GM20431 (cell line): ENCODE measurements around the gene ADAMTS19.

ENCODE experiments used
- in situ Hi-C: fragments of 300-500 bp; cut with MseI, MboI; formaldehyde crosslinking; loops from one replicate; pipeline ENCODE4 v1.15.0; 2020; ENCODE audit warnings: low sequenced_read_pairs; ENCODE audit not compliant: unreplicated experiment

The ADAMTS19 gene

DNA sequence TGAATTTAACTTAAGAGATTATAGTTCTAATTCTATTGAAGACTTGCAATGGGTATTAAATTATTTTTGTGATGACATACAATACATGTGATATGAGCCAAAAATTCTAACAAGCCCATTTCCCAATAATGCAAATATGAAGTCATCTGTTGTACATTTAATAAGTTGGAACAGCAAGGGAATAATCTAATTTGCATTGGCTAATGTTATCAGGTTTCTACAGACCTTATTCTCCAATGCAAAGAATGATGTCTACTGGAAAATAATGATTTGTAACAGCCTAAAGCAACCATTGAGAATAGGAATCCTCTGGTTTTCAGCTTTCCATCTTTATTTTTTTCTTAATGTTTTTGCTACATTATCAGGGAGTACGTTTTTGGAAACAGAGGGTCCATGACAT lies 198.7 kb downstream of the ADAMTS19 start:
- in situ Hi-C loops, result no loop called here

DNA sequence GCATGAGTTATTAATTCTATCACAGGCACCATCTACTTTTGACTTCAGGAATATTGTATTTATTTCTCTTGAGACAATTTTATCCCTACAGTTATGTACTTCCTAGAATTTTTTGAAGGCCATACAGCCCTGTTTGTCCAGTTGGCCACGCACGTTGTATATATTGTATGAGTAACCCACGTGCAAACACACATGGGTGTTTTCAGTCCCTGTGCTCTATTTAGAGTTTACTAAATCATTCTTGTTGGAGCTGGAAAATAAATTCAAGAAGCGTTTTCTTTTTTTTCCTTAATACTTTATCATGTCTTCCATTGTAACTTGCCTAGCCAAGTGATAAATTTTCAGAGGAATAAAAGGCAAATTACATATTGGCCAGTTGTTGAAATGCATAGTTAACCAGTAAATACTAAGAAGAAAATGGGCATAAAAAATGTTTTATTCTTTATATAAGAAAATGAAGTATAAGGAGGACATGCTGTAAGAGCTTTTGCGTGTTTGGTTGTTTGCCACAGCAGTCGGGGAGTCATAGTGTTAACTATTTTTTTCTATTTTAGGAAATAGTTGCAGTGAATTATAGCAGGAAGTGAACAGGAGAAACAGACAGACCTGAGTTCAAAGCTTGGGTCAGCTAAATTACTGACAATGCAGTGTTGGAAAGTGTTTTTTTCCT lies 201.4 kb downstream of the ADAMTS19 start:
- in situ Hi-C loops, result no loop called here

DNA sequence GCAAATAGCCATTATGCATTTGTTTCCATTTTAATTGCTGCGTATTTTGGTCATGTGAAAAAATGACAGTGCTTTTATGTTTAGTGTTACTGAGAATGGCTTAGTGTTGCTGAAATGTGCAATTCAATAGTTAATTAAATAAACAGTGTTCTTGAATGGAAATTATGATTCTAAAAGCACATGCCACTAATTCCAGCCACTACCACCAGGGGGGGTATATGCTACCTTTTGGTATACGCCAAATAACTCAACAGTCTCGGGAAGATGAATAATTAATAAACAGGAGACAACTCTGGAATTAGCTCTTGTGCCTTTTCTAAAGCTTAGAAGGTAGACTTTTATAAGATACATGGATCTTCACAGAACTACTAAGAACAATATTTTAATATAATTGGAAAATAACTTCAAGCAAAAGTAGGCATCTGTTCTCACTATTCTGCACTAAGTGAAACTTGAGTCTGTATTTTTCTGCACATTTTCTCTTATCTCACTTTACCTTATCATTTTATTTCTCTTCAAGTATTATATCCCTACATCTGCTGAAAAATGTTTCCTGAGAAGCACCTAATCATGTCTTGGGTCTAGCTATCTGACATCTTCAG lies 204.3 kb downstream of the ADAMTS19 start:
- in situ Hi-C loops, result no loop called here

DNA sequence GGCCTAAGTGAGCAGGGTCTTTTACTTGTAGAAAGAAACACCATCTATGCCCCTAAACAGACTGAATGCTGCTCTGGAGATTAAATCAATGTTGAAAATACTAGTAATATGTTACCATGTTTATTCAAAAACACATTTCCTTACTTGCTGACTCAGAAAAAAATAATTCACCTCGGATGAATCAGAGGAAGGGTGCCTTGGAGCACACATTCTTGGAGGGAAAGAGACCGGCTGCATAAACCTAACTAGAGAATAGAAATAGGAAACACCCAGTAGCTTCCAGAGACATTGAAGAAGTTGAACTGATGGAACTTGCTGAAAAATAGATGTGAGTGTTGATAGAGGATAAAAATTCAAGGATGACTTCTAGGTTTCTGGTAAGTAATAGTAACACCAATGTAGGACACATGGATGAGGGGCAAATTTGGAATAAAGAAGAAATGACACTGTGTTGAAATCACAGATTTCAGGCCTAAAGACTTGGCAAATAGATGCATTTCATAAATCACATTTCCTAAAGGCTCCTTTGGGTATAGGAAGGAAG lies 210.9 kb downstream of the ADAMTS19 start:
- in situ Hi-C loops, result no loop called here

DNA sequence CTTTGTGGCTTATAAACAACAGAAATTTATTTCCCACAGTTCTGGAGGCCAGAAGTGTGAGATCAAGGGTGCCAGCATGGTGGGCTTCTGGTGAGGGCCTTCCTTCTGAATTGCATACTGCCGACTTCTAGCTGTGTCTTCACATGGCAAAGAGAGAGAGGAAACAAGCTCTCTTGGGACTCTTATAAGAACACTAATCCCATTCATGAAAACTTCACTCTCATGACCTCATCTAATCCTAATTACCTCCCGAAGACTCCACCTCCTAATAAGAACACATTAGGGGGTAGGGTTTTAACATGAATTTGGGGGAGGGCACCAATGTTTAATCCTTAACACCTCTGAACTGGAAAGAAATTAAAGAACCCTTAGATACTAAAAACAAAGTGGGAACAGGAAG lies 211.9 kb downstream of the ADAMTS19 start:
- in situ Hi-C loops, result no loop called here

DNA sequence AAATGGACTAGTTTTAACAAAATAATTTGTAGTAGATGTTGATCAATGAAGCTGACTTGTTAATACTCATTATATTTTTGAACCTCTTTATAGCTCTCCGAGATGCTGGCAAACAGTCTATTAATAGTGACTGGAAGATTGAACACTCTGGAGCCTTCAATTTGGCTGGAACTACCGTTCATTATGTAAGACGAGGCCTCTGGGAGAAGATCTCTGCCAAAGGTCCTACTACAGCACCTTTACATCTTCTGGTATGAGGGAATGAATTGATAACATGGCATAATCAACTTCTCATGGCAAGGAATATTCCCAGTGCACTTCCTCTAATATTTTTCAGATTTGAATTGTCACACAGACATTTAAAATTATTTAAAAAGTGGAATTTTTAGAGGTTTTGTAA lies 219.6 kb downstream of the ADAMTS19 start:
- in situ Hi-C loops, result no loop called here

DNA sequence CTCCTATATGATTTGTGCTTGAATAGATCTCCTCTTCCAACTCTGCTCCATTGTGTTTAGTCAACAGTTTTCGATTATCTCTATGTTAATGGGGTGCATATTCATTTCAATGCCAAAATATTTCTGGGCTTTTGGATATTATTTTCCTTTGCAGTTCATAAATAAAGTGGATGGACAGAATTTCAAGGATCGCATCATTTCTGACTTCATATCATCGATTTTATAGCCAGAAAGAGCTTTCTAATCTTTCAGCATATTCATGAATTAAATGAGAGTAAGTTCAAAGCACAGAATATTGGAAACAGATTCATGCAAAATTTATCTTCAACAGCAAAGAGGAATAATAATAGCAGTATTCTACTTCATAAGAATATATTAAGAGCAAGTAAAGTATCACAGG lies 227.8 kb downstream of the ADAMTS19 start:
- in situ Hi-C loops, result no loop called here

DNA sequence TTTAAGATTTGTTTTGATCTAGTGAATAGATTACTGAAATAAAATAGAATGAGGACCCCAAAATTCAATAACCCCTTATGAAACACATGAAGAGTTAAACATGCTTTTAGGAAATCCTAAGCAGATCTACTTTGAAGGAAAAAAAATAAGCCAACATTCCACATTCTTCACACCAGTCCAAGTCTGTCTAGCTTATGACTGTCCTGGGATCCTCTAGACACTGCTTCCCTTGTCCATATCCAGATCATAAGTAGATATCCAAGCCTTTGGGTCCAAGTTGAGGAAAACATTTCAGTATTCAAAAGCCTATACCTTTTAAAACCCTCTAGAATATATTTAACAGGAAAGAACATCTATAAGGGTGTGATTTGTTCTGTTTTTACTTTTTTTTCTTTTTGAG lies 228.9 kb downstream of the ADAMTS19 start:
- in situ Hi-C loops, result no loop called here

DNA sequence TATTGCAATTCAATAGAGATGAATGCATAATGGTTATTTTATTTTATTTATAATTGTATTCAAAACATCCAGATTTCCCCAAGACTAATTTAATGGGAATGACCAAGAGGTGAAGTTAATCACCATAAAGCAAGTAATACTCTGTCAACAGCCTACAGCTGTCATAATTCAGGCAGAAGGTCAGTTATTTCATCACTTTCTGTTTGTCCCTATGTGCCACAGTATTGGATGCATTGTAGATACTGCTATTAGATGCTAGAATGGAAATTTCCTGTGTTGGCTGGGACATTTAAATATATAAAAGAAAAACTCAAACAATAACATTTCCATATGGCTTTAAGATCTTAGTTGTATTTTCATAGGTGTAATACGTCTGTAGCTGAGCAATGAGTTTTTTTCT lies 231.1 kb downstream of the ADAMTS19 start:
- in situ Hi-C loops, result no loop called here

DNA sequence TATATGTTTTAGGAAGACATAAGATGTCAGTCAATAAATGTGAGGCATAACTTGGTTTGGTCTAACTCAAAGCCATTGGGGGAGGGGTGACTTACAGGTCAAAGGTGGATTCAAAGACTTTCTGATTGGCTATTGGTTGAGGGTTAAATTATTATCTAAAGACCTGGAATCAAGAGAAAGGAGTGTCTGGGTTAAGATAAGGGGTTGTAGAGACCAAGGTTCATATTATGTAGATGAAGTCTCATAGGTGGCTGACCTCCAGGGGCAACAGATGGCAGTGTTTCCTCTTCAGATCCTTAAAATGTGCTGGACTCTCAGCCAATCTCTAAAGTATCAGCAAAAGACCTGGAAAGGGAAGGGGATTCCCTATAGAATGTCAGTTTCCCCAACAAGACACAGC lies 236.5 kb downstream of the ADAMTS19 start:
- in situ Hi-C loops, result no loop called here

DNA sequence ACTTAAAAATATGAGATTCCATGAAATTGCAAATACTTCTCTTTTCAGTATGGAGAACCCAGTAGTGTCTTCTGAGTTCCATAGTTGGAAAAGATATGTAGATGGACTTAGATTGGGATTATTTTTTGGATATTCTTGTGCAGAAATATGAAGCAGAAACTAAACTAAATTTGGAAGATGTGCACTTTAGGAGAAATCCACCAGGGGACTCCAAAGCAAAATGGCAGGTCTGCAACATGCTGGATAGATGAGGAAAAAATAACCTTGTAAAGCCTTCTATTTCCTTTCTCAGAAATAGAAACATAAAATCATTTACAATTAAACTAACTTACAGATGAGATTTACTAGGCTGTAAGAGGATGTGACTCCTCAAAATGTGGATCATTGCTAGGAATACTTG lies 238.6 kb downstream of the ADAMTS19 start:
- in situ Hi-C loops, result no loop called here

DNA sequence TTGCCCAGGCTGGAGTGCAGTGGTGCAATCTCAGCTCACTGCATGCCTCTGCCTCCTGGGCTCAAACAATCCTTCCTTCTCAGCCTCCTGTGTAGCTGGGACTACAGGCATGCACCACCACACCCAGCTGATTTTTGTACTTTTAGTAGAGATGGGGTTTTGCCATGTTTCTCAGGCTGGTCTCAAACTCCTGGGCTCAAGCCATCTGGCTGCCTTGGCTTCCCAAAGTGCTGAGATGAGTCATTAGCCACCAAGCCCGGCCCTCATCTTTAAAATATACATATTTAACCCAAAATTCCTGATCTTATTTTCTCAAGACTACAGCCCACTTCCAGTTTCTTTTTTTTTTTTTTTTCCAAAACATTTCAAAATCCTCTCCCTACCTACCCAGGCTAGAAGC lies 256.1 kb downstream of the ADAMTS19 start:
- in situ Hi-C loops, result no loop called here

DNA sequence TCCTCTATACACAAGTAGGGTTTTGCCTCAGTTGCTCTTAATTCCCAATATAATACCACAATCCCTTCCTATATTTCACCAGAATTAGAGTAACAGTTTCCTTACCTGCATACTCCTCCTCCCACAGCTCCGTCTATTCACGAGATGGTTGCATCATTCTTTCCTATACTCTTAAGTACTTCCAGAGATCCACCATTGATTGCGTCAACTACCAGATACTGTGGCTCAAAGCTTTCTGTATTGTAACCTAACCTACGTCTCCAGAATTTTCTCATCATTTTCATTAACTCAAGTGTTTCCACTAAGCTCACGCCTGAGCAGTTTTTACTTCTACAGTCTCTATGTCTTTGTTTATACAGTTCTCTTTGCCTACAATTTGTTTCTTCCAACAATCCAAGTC lies 256.6 kb downstream of the ADAMTS19 start:
- in situ Hi-C loops, result no loop called here

DNA sequence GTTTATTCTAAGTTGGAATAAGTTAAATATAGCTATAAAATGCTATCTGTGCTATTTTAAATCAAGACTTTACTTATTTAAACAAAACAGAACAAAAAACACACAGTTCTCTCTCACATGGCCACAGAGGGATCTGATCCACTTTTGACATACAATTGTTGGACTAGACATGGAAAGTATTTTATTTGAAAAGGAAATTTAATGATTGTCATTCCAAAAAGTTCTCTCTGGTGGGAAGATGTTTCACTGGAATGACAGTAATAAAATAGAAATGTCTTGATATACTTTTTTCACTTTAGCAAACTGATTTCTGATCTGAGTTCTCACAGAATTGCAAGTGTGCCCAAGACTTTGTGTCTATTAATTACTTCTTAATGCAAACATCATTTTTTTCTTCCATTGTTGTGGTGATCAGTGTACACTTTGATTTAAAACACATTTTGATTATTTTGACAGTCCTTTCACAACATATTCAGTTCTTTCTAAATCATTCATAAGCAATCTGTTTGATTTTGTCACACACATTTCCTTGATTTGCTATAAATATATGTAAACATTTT lies 257.7 kb downstream of the ADAMTS19 start:
- in situ Hi-C loops, result no loop called here

DNA sequence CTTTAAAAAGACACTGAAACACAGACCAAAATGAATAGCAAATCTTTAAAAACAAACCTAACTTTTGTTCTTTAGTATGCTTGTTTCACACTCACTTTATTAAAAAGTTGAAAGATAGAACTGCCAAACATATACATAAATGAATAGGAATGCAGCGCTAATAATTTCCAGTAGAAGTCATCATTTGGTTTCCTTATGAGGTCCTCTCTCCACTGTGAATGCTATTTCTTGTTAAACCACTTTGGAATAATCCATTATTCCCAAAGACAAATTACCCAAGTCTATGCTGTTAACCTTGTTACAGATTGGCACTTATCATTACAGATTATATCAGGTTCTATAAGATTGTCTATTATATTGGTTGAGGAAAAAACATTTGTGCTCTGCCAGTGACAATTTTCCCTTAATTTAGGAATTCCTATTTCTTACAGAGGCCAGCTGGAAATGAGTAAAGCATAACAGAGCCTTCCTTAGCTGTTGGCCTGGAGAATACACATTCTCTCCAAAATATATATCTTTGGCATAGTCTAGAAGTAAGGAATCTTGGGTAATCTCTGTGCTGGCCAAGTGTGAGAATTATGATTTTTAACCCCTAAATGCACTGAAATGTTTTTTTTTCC lies 258.5 kb downstream of the ADAMTS19 start:
- in situ Hi-C loops, result no loop called here

DNA sequence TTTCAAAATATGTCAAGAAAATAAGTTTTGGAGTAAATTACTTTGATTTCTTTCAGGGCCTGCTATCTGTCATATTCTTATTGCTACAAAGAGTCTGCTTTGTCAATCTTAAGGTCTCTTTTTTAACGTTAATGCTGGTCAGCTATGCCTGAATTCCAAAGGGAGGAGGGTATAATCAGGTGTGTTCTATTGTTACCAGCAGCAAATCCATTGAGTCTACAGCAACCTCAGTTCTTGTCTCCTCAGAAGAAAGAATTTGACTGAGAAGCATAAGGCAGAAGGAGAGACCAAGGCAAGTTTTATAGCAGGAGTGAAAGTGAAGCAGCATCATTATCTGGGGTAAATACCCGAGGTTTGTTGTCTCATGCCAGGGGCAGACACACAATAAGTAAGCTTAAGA lies 264.1 kb downstream of the ADAMTS19 start:
- in situ Hi-C loops, result no loop called here

DNA sequence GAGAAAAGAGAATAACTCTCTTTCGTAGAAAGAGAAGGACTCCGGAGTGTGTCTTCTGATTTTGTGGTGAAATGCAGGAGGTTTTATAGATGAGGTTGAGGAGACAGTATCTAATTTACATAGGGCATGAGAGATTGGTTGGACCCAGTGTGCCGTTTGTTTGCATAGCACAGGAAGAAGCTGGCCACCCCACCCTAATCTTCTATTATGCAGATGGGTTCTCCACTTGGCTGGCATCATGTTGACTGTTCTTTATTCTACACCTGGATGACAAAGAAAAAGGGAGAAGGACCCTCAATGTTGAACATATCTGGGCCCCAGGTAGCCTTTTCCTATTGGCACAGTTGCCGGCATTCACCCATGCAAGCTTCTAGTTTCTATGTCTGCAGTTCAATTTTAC lies 264.5 kb downstream of the ADAMTS19 start:
- in situ Hi-C loops, result no loop called here

DNA sequence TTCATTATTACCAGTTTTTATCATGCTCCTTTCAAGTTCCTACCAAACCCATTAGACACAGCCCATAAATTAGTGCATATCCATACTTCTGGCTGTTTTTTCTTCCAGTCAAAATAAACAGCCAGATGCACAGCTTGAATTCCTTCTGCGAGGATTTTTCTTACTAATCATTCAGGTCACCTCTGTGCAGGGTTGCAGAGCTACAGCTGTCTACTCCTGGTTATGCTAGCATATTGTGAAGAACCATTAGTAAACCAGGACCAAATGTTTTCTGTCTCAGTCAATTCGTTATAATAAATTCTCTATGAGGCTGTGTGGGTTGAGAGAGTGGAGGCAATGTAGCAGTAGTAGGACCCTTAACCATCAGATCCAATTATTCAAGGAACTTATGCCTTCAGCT lies 279.7 kb downstream of the ADAMTS19 start:
- in situ Hi-C loops, result no loop called here

DNA sequence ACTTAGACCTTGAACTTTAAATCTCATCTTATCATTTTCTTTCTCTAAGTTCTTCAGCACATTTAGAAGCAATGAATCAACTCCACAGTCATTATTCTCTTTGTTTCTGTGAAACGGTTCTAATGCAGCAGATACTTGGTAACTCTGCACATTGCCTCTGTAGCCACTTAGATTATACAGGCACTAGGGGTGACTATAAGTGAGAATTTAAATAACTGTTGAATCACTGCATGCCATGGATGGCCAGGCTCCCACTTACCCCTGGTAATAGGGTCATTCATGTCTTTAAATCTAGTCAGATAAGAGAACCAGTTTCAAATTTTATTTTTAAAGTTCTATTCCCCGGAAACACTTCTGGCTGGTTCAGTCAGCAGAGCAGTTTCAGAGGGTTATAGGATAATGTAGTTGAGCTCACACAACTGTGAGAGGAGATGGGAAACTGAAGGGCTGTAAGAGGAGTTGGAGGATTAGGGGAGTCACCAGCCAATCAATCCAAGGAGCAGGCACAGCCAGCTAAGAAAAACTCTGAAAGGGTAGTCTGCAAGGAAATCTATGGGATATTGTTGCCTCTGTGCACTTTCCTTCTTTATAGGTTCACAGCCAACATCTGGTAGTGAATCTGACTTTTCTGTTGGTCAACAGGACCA lies 283.6 kb downstream of the ADAMTS19 start:
- in situ Hi-C loops, result no loop called here

DNA sequence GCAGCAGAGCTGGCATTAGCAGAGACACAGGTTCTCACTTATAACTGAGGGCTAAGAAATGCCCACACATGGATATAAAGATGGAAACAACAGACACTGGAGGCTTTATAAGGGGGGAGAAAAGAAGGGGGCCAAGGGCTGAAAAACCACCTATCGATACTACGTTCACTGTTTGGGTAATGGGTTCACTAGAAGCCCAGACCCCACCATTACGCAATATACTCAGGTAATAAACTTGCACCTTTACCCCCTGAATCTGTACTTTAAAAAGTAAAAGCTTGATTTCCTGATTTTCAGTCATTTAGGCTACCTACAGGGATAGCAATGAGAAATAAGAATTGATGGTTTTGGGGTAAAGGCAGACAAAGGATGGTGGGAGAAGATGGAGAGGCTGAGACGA lies 285.9 kb downstream of the ADAMTS19 start:
- in situ Hi-C loops, result no loop called here

DNA sequence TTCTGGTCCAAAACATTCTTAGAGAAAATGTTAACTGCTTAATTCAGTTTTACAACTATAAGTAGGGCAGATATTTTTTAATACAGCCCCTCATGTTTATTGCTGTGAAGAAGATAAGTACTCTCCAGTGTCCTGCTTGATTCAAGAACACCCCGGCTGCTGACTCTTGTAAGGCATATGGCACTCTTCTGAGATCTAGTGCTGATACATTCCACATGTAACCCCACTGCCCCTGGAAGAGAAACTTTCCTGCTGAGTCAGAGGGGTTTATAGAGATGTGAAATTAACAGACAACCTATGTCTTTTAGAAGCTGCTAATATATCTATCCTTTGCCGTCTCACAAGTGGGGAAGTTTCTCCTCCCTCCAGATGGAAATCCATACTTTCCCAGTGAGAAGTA lies 286.8 kb downstream of the ADAMTS19 start:
- in situ Hi-C loops, result no loop called here
